IMR-90 (cell line): ENCODE measurements around the gene SLC37A3.

ENCODE experiments used
- CEBPB ChIP-seq: IDR thresholded peaks from 2 replicates; pipeline ENCODE4 v1.6.1; 2012; ENCODE audit warnings: low read depth, low read length, improper control_type of control experiment
- CHD1 ChIP-seq: IDR thresholded peaks from 2 replicates; pipeline ENCODE4 v1.6.1; 2012; ENCODE audit warnings: low read depth, low read length, improper control_type of control experiment
- CTCF ChIP-seq: conservative IDR thresholded peaks from 2 replicates; pipeline ENCODE4 v1.5.1; 2012; ENCODE audit warnings: mild to moderate bottlenecking, low read depth, low read length, improper control_type of control experiment
- ELK1 ChIP-seq: fragments of 150-350 bp; IDR thresholded peaks from 2 replicates; pipeline ENCODE4 v1.6.1; 2016; ENCODE audit warnings: low read depth, mild to moderate bottlenecking, low read length, moderate library complexity, borderline replicate concordance
- FOS ChIP-seq: fragments of 150-350 bp; IDR thresholded peaks from 2 replicates; pipeline ENCODE4 v1.6.1; 2016; ENCODE audit warnings: low read depth, low read length
- MAFK ChIP-seq: IDR thresholded peaks from 2 replicates; pipeline ENCODE4 v1.6.1; 2012; ENCODE audit warnings: low read depth, low read length, improper control_type of control experiment
- MAZ ChIP-seq: IDR thresholded peaks from 2 replicates; pipeline ENCODE4 v1.6.1; 2012; ENCODE audit warnings: low read depth, mild to moderate bottlenecking, low read length, improper control_type of control experiment, moderate library complexity, borderline replicate concordance
- MXI1 ChIP-seq: IDR thresholded peaks from 2 replicates; pipeline ENCODE4 v1.6.1; 2012; ENCODE audit warnings: low read depth, mild to moderate bottlenecking, low read length, moderate library complexity, borderline replicate concordance
- POLR2A ChIP-seq: IDR thresholded peaks from 2 replicates; pipeline ENCODE4 v1.6.1; 2012; ENCODE audit warnings: mild to moderate bottlenecking, low read depth, low read length
- RAD21 ChIP-seq: IDR thresholded peaks from 2 replicates; pipeline ENCODE4 v1.6.1; 2012; ENCODE audit warnings: low read length, improper control_type of control experiment
- RFX5 ChIP-seq: IDR thresholded peaks from 2 replicates; pipeline ENCODE4 v1.8.0; 2012; ENCODE audit warnings: low read depth, mild to moderate bottlenecking, low read length, moderate library complexity
- SMC3 ChIP-seq: fragments of 150-350 bp; IDR thresholded peaks from 2 replicates; pipeline ENCODE4 v1.6.1; 2016; ENCODE audit warnings: low read depth, mild to moderate bottlenecking, antibody characterized with exemption, low read length, moderate library complexity
- USF2 ChIP-seq: fragments of 150-350 bp; IDR thresholded peaks from 2 replicates; pipeline ENCODE4 v1.6.1; 2017; ENCODE audit warnings: mild to moderate bottlenecking, antibody characterized with exemption, low read length, low read depth

GRCh38 chr7:140315498-140316164 lies 82.7 kb downstream of the SLC37A3 start:
- no peak for TF ChIP-seq MAFK
- no peak for TF ChIP-seq CEBPB
- no peak for TF ChIP-seq CTCF
- TF ChIP-seq POLR2A = no peak
- TF ChIP-seq ELK1 = no peak
- TF ChIP-seq RFX5 = no peak
- no peak for TF ChIP-seq CHD1
- TF ChIP-seq MAZ = no peak
- TF ChIP-seq RAD21 = no peak
- no peak for TF ChIP-seq SMC3
- TF ChIP-seq FOS = no peak
- no peak for TF ChIP-seq MXI1
- TF ChIP-seq USF2 = no peak
